ENCODE measurements around the gene TAP2. TPM values are rescaled to one million over a fixed set of nuclear protein-coding genes. Genes with fewer than 3 reads are reported as not detected.

The TAP2 gene
- total RNA-seq, 1 experiment from 2014 or later, result 180 TPM

GRCh38 chr6:32853541-32854375 is 15.2 kb upstream of the TAP2 start, which contains the start of the genes PSMB9 and TAP1:
TSS of gene PSMB9 (plus strand) at chr6:32854192. CDS start at chr6:32854230, 38 bp downstream.
TSS of gene TAP1 (minus strand) at chr6:32853704. CDS start at chr6:32853636, 68 bp downstream.
- peak; percentile 87 for TF ChIP-seq CTCF (IDR thresholded peaks at IDR 0.05; ENCODE audit: unreplicated experiment)
- intact Hi-C loops (cut with micrococcal nuclease; ENCODE audit: unreplicated experiment), result loop anchor here (2.0 kb wide), 1 partner anchor 15 kb away; the partner anchor contains the start of gene TAP2
- Mint-ChIP-seq H3K9me3 (ENCODE audit: low read depth, unreplicated experiment) (no peaks in the 10 kb centered on the region), H3K4me3 (ENCODE audit: low read depth, unreplicated experiment) (peak within 1 kb of the TSS; percentile 100), H3K4me1 (ENCODE audit: low read depth, unreplicated experiment) (peaks cover 30% of the 10 kb centered on the region), H3K36me3 (ENCODE audit: insufficient read depth, unreplicated experiment) (peaks cover 32% of the 10 kb centered on the region), H3K27ac (ENCODE audit: unreplicated experiment) (peak within 1 kb of the TSS; percentile 92), H3K27me3 (ENCODE audit: unreplicated experiment) (no peaks in the 10 kb centered on the region)
- BruUV-seq (replicated peaks), result no TSS peak
- DNase-seq, result peak; percentile 99
- CTCF ChIA-PET, result interaction anchor here (0.5 to 4.1 kb wide), 15 partner anchors 9 to 762 kb away, joined by 3 to 131 read pairs (median 7); partner anchors contain the start of genes PSMB8 and TAP2

DNA sequence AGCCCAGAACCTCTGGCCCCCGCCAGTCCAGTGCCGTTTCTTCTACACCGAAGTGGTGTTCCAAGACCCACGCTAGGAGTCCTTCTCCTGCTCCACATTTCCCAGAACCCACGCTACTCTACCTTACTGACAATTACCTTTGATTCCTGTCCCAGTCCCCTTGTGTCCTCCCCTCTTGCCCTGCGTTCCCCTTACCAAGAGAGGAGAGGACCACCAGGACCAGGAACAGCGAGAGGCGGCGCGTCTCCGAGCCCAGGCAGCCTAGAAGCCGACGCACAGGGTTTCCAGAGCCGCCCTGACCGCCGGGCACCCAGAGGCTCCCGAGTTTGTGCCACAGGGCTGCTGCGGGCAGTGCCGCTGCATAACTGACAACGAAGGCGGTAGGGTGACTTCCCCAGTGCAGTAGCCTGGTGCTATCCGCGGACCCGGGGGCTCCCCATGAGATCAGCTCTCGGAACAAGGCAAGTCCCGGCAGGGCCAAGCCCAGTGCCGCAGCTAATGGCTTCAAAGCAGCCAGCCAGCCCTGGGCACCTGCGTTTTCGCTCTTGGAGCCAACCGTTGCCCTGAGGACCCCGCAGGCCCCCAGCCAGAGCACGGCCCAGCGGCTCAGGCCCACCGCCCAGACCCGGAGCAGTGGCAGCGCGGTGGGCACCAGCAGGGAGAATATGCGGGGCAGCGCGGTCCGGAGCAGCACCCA is 14.5 kb upstream of the TAP2 start:
- CTCF ChIA-PET, result interaction anchor here (0.6 to 4.1 kb wide), 14 partner anchors 8 to 195 kb away, joined by 3 to 131 read pairs (median 7); partner anchors contain the start of genes PSMB8 and TAP2
- Mint-ChIP-seq H3K36me3 (ENCODE audit: insufficient read depth, unreplicated experiment) (peaks cover 38% of the 10 kb centered on the region), H3K27me3 (ENCODE audit: unreplicated experiment) (no peaks in the 10 kb centered on the region), H3K27ac (ENCODE audit: unreplicated experiment) (peak overlapping the region; percentile 37), H3K9me3 (ENCODE audit: low read depth, unreplicated experiment) (no peaks in the 10 kb centered on the region), H3K4me1 (ENCODE audit: low read depth, unreplicated experiment) (peaks cover 30% of the 10 kb centered on the region), H3K4me3 (ENCODE audit: low read depth, unreplicated experiment) (peak overlapping the region; percentile 100)
- intact Hi-C loops (cut with micrococcal nuclease; ENCODE audit: unreplicated experiment), result loop anchor here (2.0 kb wide), 1 partner anchor 14 kb away; the partner anchor contains the start of gene TAP2
- peak; percentile 64 for DNase-seq
- no peak for TF ChIP-seq CTCF (IDR thresholded peaks at IDR 0.05; ENCODE audit: unreplicated experiment)
- no TSS peak for BruUV-seq (replicated peaks)

- Mint-ChIP-seq H3K27ac (ENCODE audit: unreplicated experiment) (peak overlapping the region; percentile 37), H3K9me3 (ENCODE audit: low read depth, unreplicated experiment) (no peaks in the 10 kb centered on the region), H3K36me3 (ENCODE audit: insufficient read depth, unreplicated experiment) (peaks cover 46% of the 10 kb centered on the region), H3K4me3 (ENCODE audit: low read depth, unreplicated experiment) (peak overlapping the region; percentile 100), H3K4me1 (ENCODE audit: low read depth, unreplicated experiment) (peaks cover 30% of the 10 kb centered on the region), H3K27me3 (ENCODE audit: unreplicated experiment) (no peaks in the 10 kb centered on the region)
- peak; percentile 23 for DNase-seq
- BruUV-seq (replicated peaks), result TSS peak; percentile 36
- TF ChIP-seq CTCF (IDR thresholded peaks at IDR 0.05; ENCODE audit: unreplicated experiment), result no peak
- intact Hi-C loops (cut with micrococcal nuclease; ENCODE audit: unreplicated experiment), result loop anchor here (2.0 kb wide), 1 partner anchor 13 kb away; the partner anchor contains the start of gene TAP2
- CTCF ChIA-PET, result interaction anchor here (1.5 to 4.1 kb wide), 4 partner anchors 13 to 20 kb away, joined by 10 to 131 read pairs (median 22); partner anchors contain the start of gene TAP2
These were observed 13.7 kb upstream of the TAP2 start for GRCh38 chr6:32852018-32852843.

All from Calu3 (cell line).